Activated CD8-positive, alpha-beta T cell treated with anti-CD3 and anti-CD28 coated beads, Interleukin-2, amount 10 ng/mL, durations not matched to agents 7 days and 5 days (primary cell): Measurements from ENCODE around the gene PFKL. TPM values are rescaled to one million over a fixed set of nuclear protein-coding genes. Genes with fewer than 3 reads are reported as not detected.

Source experiments
- ATAC-seq: fragments of 150-1000 bp; cut with Tn5 transposase; one replicate; pipeline ENCODE4 v1.10.0; 2021; ENCODE audit warnings: moderate library complexity
- CTCF ChIA-PET: fragments of 350-600 bp; sonication (Branson Sonifier 250); formaldehyde crosslinking; loops from one replicate; lab custom pipeline; 2021; ENCODE audit warnings: antibody characterized with exemption; lab: Charles Lee
- POLR2A ChIA-PET: fragments of 350-600 bp; sonication (Branson Sonifier 250); formaldehyde crosslinking; loops from one replicate; lab custom pipeline; 2021; ENCODE audit warnings: antibody characterized with exemption; lab: Charles Lee
- DNase-seq: peaks from one replicate; pipeline ENCODE4 v3.0.0-alpha.2; 2020
- H3K27ac Mint-ChIP-seq: one replicate; pipeline ENCODE4 v1.8.0; 2021; ENCODE audit warnings: mild to moderate bottlenecking, mixed read lengths
- H3K27me3 Mint-ChIP-seq: one replicate; pipeline ENCODE4 v1.8.0; 2021; ENCODE audit warnings: low read depth, mixed read lengths
- H3K36me3 Mint-ChIP-seq: one replicate; pipeline ENCODE4 v1.8.0; 2021; ENCODE audit warnings: low read depth, mixed read lengths
- H3K4me1 Mint-ChIP-seq: one replicate; pipeline ENCODE4 v1.8.0; 2021; ENCODE audit warnings: low read depth, mixed read lengths
- H3K4me3 Mint-ChIP-seq: one replicate; pipeline ENCODE4 v1.8.0; 2021; ENCODE audit warnings: mild to moderate bottlenecking, mixed read lengths
- H3K9me3 Mint-ChIP-seq: one replicate; pipeline ENCODE4 v1.8.0; 2022; ENCODE audit warnings: mixed read lengths; ENCODE audit not compliant: insufficient read depth
- total RNA-seq, 2 experiments: library from RNA; stranded (reverse); gene quantifications; one replicate each; pipeline ENCODE4 v1.2.3, GENCODE V29; 2021

PFKL gene
- total RNA-seq, 2 experiments from 2014 or later, result 191 to 199 TPM

DNA sequence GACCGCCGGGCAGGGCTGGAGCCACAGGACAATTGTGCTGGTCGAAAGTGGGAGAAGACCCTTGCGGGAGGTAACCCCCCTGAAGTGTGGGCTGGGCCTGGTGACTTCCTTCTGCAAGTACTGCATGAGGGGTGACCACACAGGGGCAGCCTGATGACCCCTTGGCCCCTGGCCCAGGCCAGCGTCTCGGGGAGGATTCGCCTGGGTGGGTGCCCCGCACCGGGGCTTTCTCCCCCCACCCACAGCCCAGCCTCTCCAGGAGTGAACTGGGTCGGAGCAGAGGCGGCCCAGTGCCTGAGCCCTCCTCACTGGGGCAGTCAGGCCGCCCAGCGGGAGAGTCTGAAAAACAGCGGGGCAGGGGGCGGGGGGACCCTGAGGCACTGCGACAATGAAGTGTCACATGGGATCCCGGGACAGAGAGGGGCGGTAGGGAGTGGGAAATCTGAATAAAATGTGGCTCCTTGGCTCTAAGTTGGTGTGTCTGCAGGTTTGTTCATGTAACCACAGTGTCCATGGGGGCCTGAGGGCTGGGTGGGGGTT lies 36.6 kb upstream of the PFKL start:
- H3K36me3 Mint-ChIP-seq, result no peaks in the 10 kb centered on the region
- no peaks in the 10 kb centered on the region for H3K4me1 Mint-ChIP-seq
- no peak overlapping the region for H3K27ac Mint-ChIP-seq
- ATAC-seq (no peak), DNase-seq (no peak)
- H3K9me3 Mint-ChIP-seq, result no peaks in the 10 kb centered on the region
- H3K27me3 Mint-ChIP-seq, result no peaks in the 10 kb centered on the region
- POLR2A ChIA-PET, result no interaction called here
- CTCF ChIA-PET, result no interaction called here
- H3K4me3 Mint-ChIP-seq, result no peak overlapping the region

DNA sequence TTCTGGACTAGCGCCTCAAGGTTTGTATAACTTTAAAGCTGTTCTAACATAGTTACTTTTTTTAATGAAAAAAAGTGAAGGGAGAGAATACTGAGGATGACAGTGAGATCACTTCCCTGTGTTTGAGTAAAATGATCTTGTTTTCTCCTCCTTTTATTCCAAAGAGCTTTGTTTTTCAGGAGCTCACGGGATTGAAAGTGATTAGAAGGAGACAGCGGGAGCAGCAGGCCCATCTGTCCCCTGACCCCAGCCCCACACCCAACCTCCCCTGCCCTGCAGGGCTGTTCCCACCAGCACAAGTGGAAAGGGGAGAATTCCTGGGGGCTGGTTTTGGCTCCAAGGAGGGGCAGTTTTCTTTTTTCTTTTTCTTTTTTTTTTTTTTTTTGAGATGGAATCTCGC lies 36.1 kb upstream of the PFKL start:
- H3K27me3 Mint-ChIP-seq, result no peaks in the 10 kb centered on the region
- no peak for ATAC-seq
- H3K27ac Mint-ChIP-seq, result no peak overlapping the region
- ChIA-PET CTCF (no interaction called here), POLR2A (no interaction called here)
- H3K9me3 Mint-ChIP-seq, result no peaks in the 10 kb centered on the region
- H3K36me3 Mint-ChIP-seq, result no peaks in the 10 kb centered on the region
- H3K4me1 Mint-ChIP-seq, result no peaks in the 10 kb centered on the region
- DNase-seq, result no peak
- H3K4me3 Mint-ChIP-seq, result no peak overlapping the region

DNA sequence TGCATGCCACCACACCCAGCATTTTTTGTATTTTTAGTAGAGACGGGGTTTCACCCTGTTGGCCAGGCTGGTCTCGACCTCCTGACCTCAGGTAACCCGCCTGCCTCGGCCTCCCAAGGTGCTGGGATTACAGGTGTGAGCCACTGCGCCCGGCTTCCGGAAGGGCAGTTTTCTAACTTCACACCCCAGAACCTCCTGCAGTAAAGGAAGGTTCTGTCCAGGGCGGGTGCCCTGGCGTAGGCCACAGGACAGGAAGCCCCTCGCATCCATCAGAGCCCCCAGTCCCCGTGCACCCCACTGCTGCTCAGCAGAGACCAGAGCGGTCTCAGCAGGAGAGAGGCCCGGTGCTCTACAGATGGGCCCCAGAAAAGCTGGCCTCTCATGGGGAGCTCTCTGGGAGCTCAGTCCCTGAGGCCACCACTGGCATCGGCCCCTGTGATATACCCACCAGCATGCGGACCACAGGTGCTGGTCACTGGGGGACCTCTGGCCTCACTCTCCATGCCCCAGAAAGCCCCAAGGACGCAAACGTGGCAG lies 34.1 kb upstream of the PFKL start:
- no peaks in the 10 kb centered on the region for H3K4me1 Mint-ChIP-seq
- no peak for ATAC-seq
- POLR2A ChIA-PET, result no interaction called here
- no peaks in the 10 kb centered on the region for H3K9me3 Mint-ChIP-seq
- peaks cover 2% of the 10 kb centered on the region for H3K27me3 Mint-ChIP-seq
- no peak for DNase-seq
- H3K27ac Mint-ChIP-seq, result no peak overlapping the region
- CTCF ChIA-PET, result interaction anchor here (0.7 kb wide), 1 partner anchor 32 kb away, joined by 3 read pairs; no protein-coding TSS in a partner anchor
- no peaks in the 10 kb centered on the region for H3K36me3 Mint-ChIP-seq
- no peak overlapping the region for H3K4me3 Mint-ChIP-seq

DNA sequence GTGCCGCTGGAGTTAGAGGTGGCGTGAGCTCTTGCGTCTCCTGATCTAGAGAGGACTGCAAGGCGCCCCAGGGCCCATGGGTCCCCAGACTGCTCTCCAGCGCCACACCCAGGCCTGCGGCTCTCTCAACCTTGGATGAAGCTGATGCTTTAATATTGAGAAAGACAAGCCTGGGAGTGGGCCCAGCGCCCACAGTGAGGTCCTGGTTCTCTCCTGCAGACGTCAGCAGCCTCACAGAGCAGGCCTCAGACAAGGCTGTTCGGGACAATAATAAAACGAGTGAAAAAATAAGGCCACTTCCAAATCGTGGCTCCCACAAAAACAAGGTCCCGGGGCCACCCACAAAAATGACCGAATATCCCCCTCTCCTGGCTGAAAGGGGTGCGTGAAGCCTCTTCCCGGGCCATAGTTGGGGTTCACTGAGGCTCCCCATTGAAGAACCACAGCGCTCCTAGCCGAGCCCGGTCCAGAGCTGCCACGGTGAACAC lies 32.2 kb upstream of the PFKL start:
- no peak for DNase-seq
- POLR2A ChIA-PET, result no interaction called here

DNA sequence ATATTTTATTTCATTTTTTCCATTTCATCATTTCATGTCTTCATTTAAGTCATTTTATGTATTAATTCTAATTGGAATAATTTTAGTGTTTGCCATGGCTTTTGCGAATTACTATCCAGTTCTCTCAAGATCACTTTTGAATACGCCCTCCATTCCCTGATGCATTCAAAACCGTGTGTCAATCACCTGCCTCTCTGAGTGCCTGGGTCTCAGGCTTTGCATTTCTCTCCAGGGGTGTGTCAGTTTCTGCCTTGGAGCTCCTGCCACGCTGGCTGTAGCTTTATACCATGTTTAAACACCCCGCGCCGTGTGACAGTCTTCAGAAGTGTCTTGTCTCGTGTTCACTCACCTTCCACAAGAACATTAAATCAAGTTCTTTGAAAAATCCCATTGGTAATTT lies 30.8 kb upstream of the PFKL start:
- no peak overlapping the region for H3K27ac Mint-ChIP-seq
- POLR2A ChIA-PET, result no interaction called here

More for the DNA sequence above, 32.2 kb upstream of the PFKL start:
- no peaks in the 10 kb centered on the region for H3K36me3 Mint-ChIP-seq
- no peak overlapping the region for H3K4me3 Mint-ChIP-seq
- no peaks in the 10 kb centered on the region for H3K9me3 Mint-ChIP-seq
- no peaks in the 10 kb centered on the region for H3K4me1 Mint-ChIP-seq
- H3K27me3 Mint-ChIP-seq, result peaks cover 2% of the 10 kb centered on the region
- peak; percentile 27 for ATAC-seq
- H3K27ac Mint-ChIP-seq, result no peak overlapping the region
- CTCF ChIA-PET, result interaction anchor here (1.0 to 1.9 kb wide), 2 partner anchors 30 kb away, joined by 3 to 11 read pairs; no protein-coding TSS in a partner anchor

DNA sequence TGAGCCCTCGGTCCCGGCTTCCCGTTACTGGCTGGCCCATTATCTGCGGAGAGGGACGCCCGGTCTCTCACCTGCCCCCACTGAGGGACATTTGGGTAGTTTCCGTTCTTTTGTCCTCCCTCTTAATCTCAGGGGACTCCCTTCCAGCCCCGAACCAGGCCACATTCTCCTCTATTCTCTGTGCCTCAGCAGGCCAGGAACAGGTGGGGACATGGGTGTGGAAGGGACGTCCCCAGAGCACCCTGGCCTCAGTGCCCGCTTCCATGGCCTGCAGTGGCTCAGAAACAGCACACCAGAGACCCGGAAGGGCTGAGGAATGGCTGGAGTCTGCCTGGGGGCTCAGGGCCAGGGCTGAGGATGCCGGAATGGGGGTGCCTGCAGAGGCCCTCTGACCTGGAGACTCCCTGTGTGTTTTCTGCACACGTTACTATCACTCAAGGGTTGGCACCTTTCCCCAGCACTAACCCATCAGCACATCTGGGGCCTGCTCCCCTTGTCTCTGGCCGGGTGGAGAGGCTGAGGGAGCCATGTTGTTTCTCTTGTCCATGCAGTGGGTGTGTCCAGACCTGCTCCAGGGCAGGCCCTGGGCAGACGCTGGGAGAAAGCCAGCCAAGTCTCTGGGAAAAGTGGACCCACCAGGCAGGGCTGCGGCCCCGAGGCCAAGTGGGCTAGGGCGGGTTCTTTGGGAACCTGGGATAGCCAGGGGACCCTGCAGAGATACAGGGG lies 28.1 kb upstream of the PFKL start:
- Mint-ChIP-seq H3K27me3 (peaks cover 15% of the 10 kb centered on the region), H3K4me3 (no peak overlapping the region), H3K9me3 (no peaks in the 10 kb centered on the region), H3K36me3 (no peaks in the 10 kb centered on the region), H3K4me1 (no peaks in the 10 kb centered on the region), H3K27ac (no peak overlapping the region)
- ATAC-seq (no peak), DNase-seq (no peak)
- ChIA-PET CTCF (no interaction called here), POLR2A (no interaction called here)

More for the DNA sequence above, 30.8 kb upstream of the PFKL start:
- H3K4me3 Mint-ChIP-seq, result no peak overlapping the region
- DNase-seq (no peak), ATAC-seq (no peak)
- H3K36me3 Mint-ChIP-seq, result no peaks in the 10 kb centered on the region
- CTCF ChIA-PET, result interaction anchor here (1.9 kb wide), 1 partner anchor 29 kb away, joined by 11 read pairs; no protein-coding TSS in a partner anchor
- peaks cover 2% of the 10 kb centered on the region for H3K27me3 Mint-ChIP-seq
- no peaks in the 10 kb centered on the region for H3K9me3 Mint-ChIP-seq
- no peaks in the 10 kb centered on the region for H3K4me1 Mint-ChIP-seq

DNA sequence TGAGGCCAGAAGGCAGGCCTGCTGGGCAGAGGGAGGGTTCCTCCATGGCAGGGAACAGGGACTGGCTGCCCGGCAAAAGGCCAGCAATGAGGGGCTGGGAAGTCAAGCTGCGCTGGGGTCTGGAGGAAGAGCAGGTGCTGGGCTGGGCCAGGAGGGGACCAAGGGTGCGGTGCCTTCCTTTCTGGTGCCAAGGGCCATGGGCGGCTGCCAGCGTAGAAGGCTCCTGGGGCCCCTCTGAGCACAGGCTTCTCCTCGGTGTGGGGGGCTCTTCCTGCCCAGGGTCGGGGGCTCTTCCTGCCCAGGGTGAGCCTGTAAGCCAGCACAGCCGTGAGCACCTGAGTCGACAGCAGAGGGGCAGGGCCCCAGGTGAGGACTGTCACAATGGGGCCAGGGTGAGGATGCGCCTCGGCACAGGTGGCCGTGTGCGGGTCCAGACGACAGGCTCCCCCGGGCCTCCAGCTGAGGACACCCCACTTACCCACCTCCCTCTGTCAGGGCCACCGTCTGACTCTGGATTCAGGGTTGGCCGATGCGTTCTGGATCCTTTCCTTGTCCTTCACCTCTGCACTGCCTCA lies 27.5 kb upstream of the PFKL start:
- H3K36me3 Mint-ChIP-seq, result no peaks in the 10 kb centered on the region
- peaks cover 17% of the 10 kb centered on the region for H3K27me3 Mint-ChIP-seq
- DNase-seq (no peak), ATAC-seq (no peak)
- H3K27ac Mint-ChIP-seq, result no peak overlapping the region
- CTCF ChIA-PET, result no interaction called here
- H3K4me1 Mint-ChIP-seq, result no peaks in the 10 kb centered on the region
- POLR2A ChIA-PET, result no interaction called here
- no peaks in the 10 kb centered on the region for H3K9me3 Mint-ChIP-seq
- H3K4me3 Mint-ChIP-seq, result no peak overlapping the region

DNA sequence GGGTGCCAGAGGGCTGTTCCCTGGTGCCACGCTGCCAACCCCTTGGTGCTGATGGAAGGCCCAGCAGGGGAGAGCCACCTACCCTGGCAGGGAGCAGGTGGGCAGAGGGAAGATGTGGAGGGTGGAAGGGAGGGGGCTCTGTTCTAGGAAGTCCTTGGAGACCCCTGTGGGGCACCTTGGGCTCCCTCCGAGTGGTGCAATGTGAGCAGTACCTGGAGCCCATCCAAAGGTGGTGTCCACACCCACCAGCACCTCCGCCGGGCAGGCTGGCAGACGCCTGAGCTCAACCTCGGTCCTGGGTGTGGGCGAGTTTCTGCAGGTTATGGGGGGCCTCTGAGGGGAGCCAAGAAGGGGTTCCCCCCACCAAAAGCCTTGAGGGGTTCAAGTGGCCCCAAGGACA lies 26.8 kb upstream of the PFKL start:
- ATAC-seq, result no peak
- Mint-ChIP-seq H3K9me3 (no peaks in the 10 kb centered on the region), H3K4me1 (no peaks in the 10 kb centered on the region), H3K27ac (no peak overlapping the region), H3K27me3 (peaks cover 17% of the 10 kb centered on the region), H3K36me3 (no peaks in the 10 kb centered on the region), H3K4me3 (no peak overlapping the region)
- CTCF ChIA-PET, result no interaction called here
- POLR2A ChIA-PET, result interaction anchor here (1.0 kb wide), 1 partner anchor 26 kb away, joined by 4 read pairs; no protein-coding TSS in a partner anchor
- no peak for DNase-seq

DNA sequence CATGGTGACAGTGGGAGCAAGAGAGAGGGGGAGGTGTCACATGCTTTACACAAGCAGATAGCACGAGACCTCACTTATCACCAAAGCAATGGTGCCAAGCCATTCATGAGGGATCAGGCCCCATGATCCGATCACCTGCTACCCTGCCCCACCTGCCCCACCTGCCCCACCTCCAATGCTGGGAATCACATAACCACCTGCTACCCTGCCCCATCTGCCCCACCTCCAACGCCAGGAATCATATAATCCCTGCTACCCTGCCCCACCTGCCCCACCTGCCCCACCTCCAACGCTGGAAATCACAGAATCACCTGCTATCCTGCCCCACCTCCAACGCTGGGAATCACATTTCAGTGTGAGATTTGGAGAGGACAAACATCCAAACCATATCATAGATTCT lies 24.8 kb upstream of the PFKL start:
- Mint-ChIP-seq H3K9me3 (no peaks in the 10 kb centered on the region), H3K36me3 (no peaks in the 10 kb centered on the region), H3K27ac (no peak overlapping the region), H3K27me3 (peaks cover 15% of the 10 kb centered on the region), H3K4me3 (no peak overlapping the region), H3K4me1 (no peaks in the 10 kb centered on the region)
- DNase-seq (no peak), ATAC-seq (no peak)
- ChIA-PET POLR2A (no interaction called here), CTCF (no interaction called here)

DNA sequence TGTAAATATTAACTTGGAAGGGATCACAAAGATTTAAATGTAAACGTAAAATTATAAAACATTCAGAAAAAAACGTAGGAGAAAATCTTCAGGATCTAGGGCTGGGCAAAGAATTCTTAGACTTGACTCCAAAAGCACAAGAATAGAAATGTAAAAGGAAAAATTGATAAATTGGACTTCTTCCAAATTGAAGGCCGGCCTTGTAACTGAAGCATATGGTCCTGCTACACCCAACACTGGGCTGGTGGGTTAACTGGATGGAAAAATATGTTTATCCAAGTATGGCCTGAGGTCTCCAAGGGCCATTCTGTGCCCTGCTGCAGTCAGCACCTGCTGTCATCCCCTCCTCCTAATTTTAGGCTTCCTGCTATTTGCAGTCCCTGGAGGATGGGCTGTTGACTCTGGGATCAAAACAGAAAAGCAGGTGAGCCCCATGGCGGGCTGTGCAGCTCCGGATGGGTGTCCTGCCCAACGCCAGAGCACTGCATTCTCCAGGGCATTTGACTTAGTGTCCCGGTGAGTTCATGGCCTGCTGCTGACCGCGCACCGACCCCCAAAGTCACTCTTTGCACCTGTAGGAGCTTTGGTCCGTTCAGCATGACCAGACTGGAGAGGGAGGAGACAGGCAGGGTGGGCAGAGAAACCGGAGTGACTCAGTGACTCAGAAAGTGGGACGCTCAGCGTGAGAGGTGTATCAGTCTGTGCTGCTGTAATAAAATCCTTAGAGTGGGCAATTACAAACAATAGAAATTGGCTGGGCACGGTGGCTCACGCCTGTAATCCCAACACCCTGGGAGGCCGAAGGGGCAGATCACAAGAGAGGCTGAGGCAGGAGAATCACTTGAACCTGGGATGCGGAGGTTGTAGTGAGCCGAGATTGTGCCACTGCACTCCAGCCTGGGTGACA lies 20.2 kb upstream of the PFKL start:
- Mint-ChIP-seq H3K27me3 (peaks cover 12% of the 10 kb centered on the region), H3K36me3 (no peaks in the 10 kb centered on the region), H3K4me1 (no peaks in the 10 kb centered on the region), H3K9me3 (no peaks in the 10 kb centered on the region), H3K27ac (no peak overlapping the region), H3K4me3 (no peak overlapping the region)
- ChIA-PET CTCF (no interaction called here), POLR2A (no interaction called here)
- ATAC-seq, result no peak
- no peak for DNase-seq

DNA sequence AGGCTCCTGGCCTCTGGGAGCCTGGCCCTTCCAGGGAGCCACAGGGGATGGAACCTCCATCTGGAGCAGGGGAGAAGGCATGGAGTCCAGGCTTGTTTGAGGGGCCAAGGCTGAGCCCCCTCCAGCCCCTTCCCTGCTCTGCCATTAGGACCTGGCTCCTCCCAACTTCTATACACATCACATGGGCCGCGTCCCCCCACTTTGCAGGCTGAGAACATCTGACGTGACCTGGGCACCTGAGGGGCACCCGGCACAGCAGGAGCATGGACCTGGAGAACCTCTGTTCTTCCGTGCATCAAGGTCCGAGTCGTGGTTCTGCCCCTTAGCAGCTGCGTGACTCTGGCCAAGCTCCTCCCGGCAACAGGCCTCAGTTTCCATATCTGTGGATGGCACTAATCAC lies 18.1 kb upstream of the PFKL start:
- H3K27me3 Mint-ChIP-seq, result peaks cover 3% of the 10 kb centered on the region
- H3K4me1 Mint-ChIP-seq, result no peaks in the 10 kb centered on the region
- no peak for ATAC-seq
- H3K36me3 Mint-ChIP-seq, result no peaks in the 10 kb centered on the region
- no peak overlapping the region for H3K27ac Mint-ChIP-seq
- no peak for DNase-seq
- ChIA-PET POLR2A (no interaction called here), CTCF (no interaction called here)
- H3K4me3 Mint-ChIP-seq, result no peak overlapping the region
- no peaks in the 10 kb centered on the region for H3K9me3 Mint-ChIP-seq
